Stimulated activated CD4-positive, alpha-beta T cell treated with anti-CD3 and anti-CD28 coated beads, Interleukin-4, amount 100 ng/mL, for 48 hours (primary cell): ENCODE data around the gene AMPH.
"Not testable (repeated sequence)": the region's sequence is repeated elsewhere in the genome, so short reads cannot be mapped to it uniquely, and the experiment has no call there.

Experiments
- DNase-seq, 2 donors: peaks; one replicate each; pipeline ENCODE4 v3.0.0-alpha.2; 2020; ENCODE audit warnings: low read depth in 2 of 2

AMPH gene

GRCh38 chr7:38353431-38353881 is 277.7 kb downstream of the AMPH start:
- not testable (repeated sequence) for DNase-seq

GRCh38 chr7:38351601-38352000 is 279.6 kb downstream of the AMPH start:
- DNase-seq, result no peak

GRCh38 chr7:38350777-38351176 is 280.4 kb downstream of the AMPH start:
- not testable (repeated sequence) for DNase-seq

- DNase-seq, result peak; percentile 38 to 53
These were observed 281.1 kb downstream of the AMPH start for GRCh38 chr7:38349869-38350583.

GRCh38 chr7:38349126-38349795 is 281.9 kb downstream of the AMPH start:
- not testable (repeated sequence) for DNase-seq

GRCh38 chr7:38345299-38346172 is 285.6 kb downstream of the AMPH start:
- DNase-seq, result not testable (repeated sequence)

- not testable (repeated sequence) for DNase-seq
These were observed 286.4 kb downstream of the AMPH start for GRCh38 chr7:38344741-38345140.

GRCh38 chr7:38342135-38342534 is 289.0 kb downstream of the AMPH start:
- not testable (repeated sequence) for DNase-seq

GRCh38 chr7:38341172-38341705 is 289.9 kb downstream of the AMPH start:
- DNase-seq, result not testable (repeated sequence)

GRCh38 chr7:38339953-38340819 is 291.0 kb downstream of the AMPH start:
- no peak for DNase-seq

- not testable (repeated sequence) for DNase-seq
These were observed 295.0 kb downstream of the AMPH start for GRCh38 chr7:38336148-38336515.

GRCh38 chr7:38335492-38336147 is 295.6 kb downstream of the AMPH start:
- peak; percentile 65 to 77 for DNase-seq

- DNase-seq, result no peak
These were observed 296.1 kb downstream of the AMPH start for GRCh38 chr7:38335128-38335491.

GRCh38 chr7:38334163-38334562 is 297.0 kb downstream of the AMPH start:
- DNase-seq, result no peak
